SK-N-SH (cell line): ENCODE measurements around the gene SMU1. TPM values are rescaled to one million over a fixed set of nuclear protein-coding genes. Genes with fewer than 3 reads are reported as not detected.

Experiments used
- CTCF ChIA-PET: fragments of 300-600, 350-600 bp; formaldehyde crosslinking; extraction: SDS; loops from one replicate; lab custom pipeline; 2021; lab: Yijun Ruan, JAX
- POLR2A ChIA-PET: fragments of 350-600 bp; sonication (Branson Sonifier 250); formaldehyde crosslinking; extraction: SDS; loops from one replicate; lab custom pipeline; 2020; ENCODE audit warnings: antibody characterized with exemption, inconsistent platforms; lab: Yijun Ruan, JAX
- DNase-seq: peaks from one replicate; pipeline ENCODE4 v3.0.0; 2012
- H2AFZ ChIP-seq: fragments of 200-600 bp; sonication (generic); 2 replicates; pipeline ENCODE4 v1.8.1; 2016; ENCODE audit warnings: antibody characterized with exemption, mild to moderate bottlenecking, low read depth
- H3F3A ChIP-seq: fragments of 200-600 bp; sonication (generic); replicated peaks from 2 replicates; pipeline ENCODE3; 2016; ENCODE audit warnings: antibody characterized with exemption, mild to moderate bottlenecking; ENCODE audit not compliant: insufficient read depth
- H3K27ac ChIP-seq, 2 experiments: fragments of 200-500 bp in 1 of 2; fragments of 200-600 bp in 1 of 2; sonication (Bioruptor generic) in 1 of 2; sonication (generic), shearing (Covaris generic) in 1 of 2; 2 replicates each; pipeline versions ENCODE4 v1.5.1 to v1.6.1; 2014 to 2016; ENCODE audit warnings: low read depth in 2 of 2, inconsistent platforms in 1 of 2, low read length in 1 of 2, mild to moderate bottlenecking in 1 of 2, mixed read lengths in 1 of 2
- H3K27me3 ChIP-seq: fragments of 200-600 bp; sonication (generic), shearing (Covaris generic); 2 replicates; pipeline ENCODE4 v1.6.1; 2016; ENCODE audit warnings: mixed run types; ENCODE audit not compliant: insufficient read depth
- H3K36me3 ChIP-seq, 2 experiments: fragments of 200-500 bp in 1 of 2; fragments of 200-600 bp in 1 of 2; sonication (Bioruptor generic) in 1 of 2; sonication (generic) in 1 of 2; replicated peaks in 1 of 2; 2 replicates each; pipeline versions ENCODE3 to v1.5.1; 2014 to 2016; ENCODE audit warnings: low read length in 1 of 2, mild to moderate bottlenecking in 1 of 2; ENCODE audit not compliant: insufficient read depth in 2 of 2, control insufficient read depth in 1 of 2
- H3K4me1 ChIP-seq, 2 experiments: fragments of 200-500 bp in 1 of 2; fragments of 200-600 bp in 1 of 2; sonication (Bioruptor generic) in 1 of 2; sonication (generic), shearing (Covaris generic) in 1 of 2; 2 replicates each; pipeline versions ENCODE4 v1.5.1 to v1.6.1; 2014 to 2016; ENCODE audit warnings: low read depth in 1 of 2, low read length in 1 of 2, mixed run types in 1 of 2; ENCODE audit not compliant: insufficient read depth in 2 of 2, control insufficient read depth in 1 of 2
- H3K4me2 ChIP-seq: fragments of 200-600 bp; sonication (generic), shearing (Covaris generic); 2 replicates; pipeline ENCODE4 v1.6.1; 2017; ENCODE audit warnings: mixed run types
- H3K4me3 ChIP-seq, 2 experiments: fragments of 200-500 bp in 1 of 2; fragments of 200-600 bp in 1 of 2; sonication (Bioruptor generic) in 1 of 2; sonication (generic), shearing (Covaris generic) in 1 of 2; 2 replicates each; pipeline versions ENCODE4 v1.5.1 to v1.8.1; 2014 to 2016; ENCODE audit warnings: low read depth in 2 of 2, inconsistent platforms in 1 of 2, low read length in 1 of 2, mild to moderate bottlenecking in 1 of 2, mixed read lengths in 1 of 2, moderate library complexity in 1 of 2
- H3K79me2 ChIP-seq: fragments of 200-600 bp; sonication (generic); 2 replicates; pipeline ENCODE4 v1.8.1; 2017; ENCODE audit warnings: mild to moderate bottlenecking; ENCODE audit not compliant: insufficient read depth
- H3K9ac ChIP-seq: fragments of 200-600 bp; sonication (generic); 2 replicates; pipeline ENCODE4 v1.6.1; 2017; ENCODE audit warnings: mixed run types
- H3K9me2 ChIP-seq: fragments of 200-600 bp; sonication (generic); 2 replicates; pipeline ENCODE4 v1.6.1; 2017; ENCODE audit warnings: mixed run types
- H3K9me3 ChIP-seq: fragments of 200-600 bp; sonication (generic); 2 replicates; pipeline ENCODE4 v1.6.1; 2017; ENCODE audit warnings: mixed run types, mild to moderate bottlenecking, moderate library complexity
- H4K20me1 ChIP-seq: fragments of 200-600 bp; sonication (generic); 2 replicates; pipeline ENCODE4 v1.6.1; 2017; ENCODE audit warnings: mild to moderate bottlenecking, mixed run types; ENCODE audit not compliant: insufficient read depth
- CTCF ChIP-seq: fragments of 200-600 bp; sonication (generic); IDR thresholded peaks from 2 replicates; pipeline ENCODE4 v1.6.1; 2017; ENCODE audit warnings: antibody characterized with exemption, mild to moderate bottlenecking, moderate library complexity
- ELF1 ChIP-seq: IDR thresholded peaks from 2 replicates; pipeline ENCODE4 v1.4.0; 2012
- EP300 ChIP-seq, 2 experiments: IDR thresholded peaks; 2 replicates each; pipeline versions ENCODE4 v1.4.0 to v1.6.1; 2012; ENCODE audit warnings: borderline replicate concordance in 1 of 2, low read depth in 1 of 2, low read length in 1 of 2
- FOSL2 ChIP-seq: IDR thresholded peaks from 2 replicates; pipeline ENCODE4 v1.4.0; 2012; ENCODE audit warnings: low read depth, mild to moderate bottlenecking, moderate library complexity, borderline replicate concordance
- FOXM1 ChIP-seq: IDR thresholded peaks from 2 replicates; pipeline ENCODE4 v1.4.0; 2012; ENCODE audit warnings: low read depth, mild to moderate bottlenecking
- GABPA ChIP-seq: IDR thresholded peaks from 2 replicates; pipeline ENCODE4 v1.4.0; 2012; ENCODE audit warnings: low read depth, mild to moderate bottlenecking
- IRF3 ChIP-seq: fragments of 150-350 bp; IDR thresholded peaks from 2 replicates; pipeline ENCODE4 v1.6.1; 2016; ENCODE audit warnings: mild to moderate bottlenecking, low read depth, low read length
- JUND ChIP-seq: IDR thresholded peaks from 2 replicates; pipeline ENCODE4 v1.4.0; 2012
- MEF2A ChIP-seq: IDR thresholded peaks from 2 replicates; pipeline ENCODE4 v1.4.0; 2012; ENCODE audit warnings: low read depth, borderline replicate concordance
- MXI1 ChIP-seq: IDR thresholded peaks from 2 replicates; pipeline ENCODE4 v1.6.1; 2012; ENCODE audit warnings: mild to moderate bottlenecking, low read depth, low read length, improper control_type of control experiment
- NFIC ChIP-seq: IDR thresholded peaks from 2 replicates; pipeline ENCODE4 v1.4.0; 2012; ENCODE audit warnings: borderline replicate concordance
- NRF1 ChIP-seq: IDR thresholded peaks from 2 replicates; pipeline ENCODE4 v1.6.1; 2012; ENCODE audit warnings: low read depth, mild to moderate bottlenecking, low read length
- POLR2AphosphoS5 ChIP-seq: IDR thresholded peaks from 2 replicates; pipeline ENCODE4 v1.6.1; 2012; ENCODE audit warnings: low read depth, low read length
- RAD21 ChIP-seq: IDR thresholded peaks from 2 replicates; pipeline ENCODE4 v1.6.1; 2012; ENCODE audit warnings: mild to moderate bottlenecking, low read length
- RFX5 ChIP-seq: IDR thresholded peaks from 2 replicates; pipeline ENCODE4 v1.6.1; 2012; ENCODE audit warnings: mild to moderate bottlenecking, improper control_type of control experiment, low read length
- RXRA ChIP-seq: IDR thresholded peaks from 2 replicates; pipeline ENCODE4 v1.4.0; 2012; ENCODE audit warnings: low read depth, mild to moderate bottlenecking, borderline replicate concordance
- SIN3A ChIP-seq: IDR thresholded peaks from 2 replicates; pipeline ENCODE4 v1.6.1; 2012; ENCODE audit warnings: low read depth, mild to moderate bottlenecking, low read length, moderate library complexity, borderline replicate concordance
- SMC3 ChIP-seq: IDR thresholded peaks from 2 replicates; pipeline ENCODE4 v1.6.1; 2012; ENCODE audit warnings: low read depth, low read length, improper control_type of control experiment
- TAF1 ChIP-seq: IDR thresholded peaks from 2 replicates; pipeline ENCODE4 v1.6.1; 2012; ENCODE audit warnings: low read depth, mild to moderate bottlenecking, low read length, moderate library complexity, borderline replicate concordance
- TCF12 ChIP-seq: IDR thresholded peaks from 2 replicates; pipeline ENCODE4 v1.4.0; 2012
- TEAD4 ChIP-seq: IDR thresholded peaks from 2 replicates; pipeline ENCODE4 v1.4.0; 2012; ENCODE audit warnings: mild to moderate bottlenecking, borderline replicate concordance; ENCODE audit not compliant: insufficient read depth
- USF2 ChIP-seq: fragments of 150-350 bp; IDR thresholded peaks from 2 replicates; pipeline ENCODE4 v1.6.1; 2017; ENCODE audit warnings: antibody characterized with exemption, low read length, low read depth, borderline replicate concordance
- YY1 ChIP-seq: IDR thresholded peaks from 2 replicates; pipeline ENCODE4 v1.4.0; 2012; ENCODE audit warnings: low read depth, mild to moderate bottlenecking
- WGBS: methylation state at CpG from one replicate; pipeline ENCODE4 v1.1.6; 2017; ENCODE audit warnings: low lambda C conversion rate; 5-methylcytosine and 5-hydroxymethylcytosine counted together
- polyA plus RNA-seq, 3 experiments: library from polyadenylated mRNA; depleted of rRNA; stranded (reverse); fragments of >200 nt; gene quantifications; 2 replicates each; pipeline ENCODE4 v1.2.3, GENCODE V29; 2012
- TF ChIP-seq, protein P1 (sequence below): IDR thresholded peaks from 2 replicates; pipeline ENCODE4; 2012
- TF ChIP-seq, protein P2 (sequence below): IDR thresholded peaks from 2 replicates; pipeline ENCODE4 v1.4.0; 2012; ENCODE audit warnings: low read depth, borderline replicate concordance

Gene SMU1
- polyA plus RNA-seq, 1 of the 3 experiments (the other 2 are of a cell fraction), result 9.8 TPM

DNA sequence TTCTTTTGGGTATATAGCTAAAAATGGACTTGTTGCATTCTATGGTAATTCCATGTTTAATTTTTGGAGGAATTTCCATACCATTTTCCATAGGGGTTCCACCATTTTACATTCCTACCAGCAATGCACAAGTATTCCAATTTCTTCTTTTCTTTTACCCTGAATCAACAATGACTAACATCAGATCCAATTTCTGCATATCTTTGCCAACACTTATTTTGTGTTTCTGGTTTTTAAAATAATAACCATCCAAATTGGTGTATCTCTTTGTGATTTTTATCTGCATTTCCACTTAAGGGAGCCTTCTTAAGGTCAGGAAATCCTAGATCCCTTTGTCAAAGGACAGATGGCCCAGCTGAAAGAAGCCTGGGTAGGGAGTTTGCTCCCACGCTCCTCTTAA is 29.5 kb upstream of the SMU1 start:
- Histone ChIP-seq H3K9ac (no peak overlapping the region), H3K4me3 (no peak overlapping the region), H3K9me3 (no peaks in the 10 kb centered on the region), H3K27me3 (no peaks in the 10 kb centered on the region), H3K4me1 (peaks cover 17 to 25% of the 10 kb centered on the region in 2 experiments; a peak in 3 of 4 replicates), H3K36me3 (no peaks in the 10 kb centered on the region), H3K79me2 (no peaks in the 10 kb centered on the region), H3K9me2 (no peaks in the 10 kb centered on the region), H4K20me1 (no peaks in the 10 kb centered on the region), H3K4me2 (peak overlapping the region; percentile 21; the same call in 1 of the 2 replicates), H3F3A (peaks cover 16% of the 10 kb centered on the region), H2AFZ (no peak overlapping the region), H3K27ac (peak overlapping the region; percentile 75 to 84; a peak in 3 of 4 replicates)
- ChIA-PET CTCF (no interaction called here), POLR2A (no interaction called here)
- TF ChIP-seq FOSL2 (peak; percentile 26; the same call in 1 of the 2 replicates), CTCF (no peak), TCF12 (peak; percentile 74), RXRA (no peak), JUND (no peak), FOXM1 (no peak), ELF1 (no peak), NFIC (peak; percentile 59; the same call in 1 of the 2 replicates), EP300 (IDR thresholded peaks at IDR 0.05; ENCODE audit: borderline replicate concordance in 1 of 2, low read depth in 1 of 2, low read length in 1 of 2) (peak in 1 of 2 experiments; percentile 41; a peak in 1 of 4 replicates), RFX5 (no peak), POLR2AphosphoS5 (peak; percentile 47; the same call in 1 of the 2 replicates), YY1 (peak; percentile 62; the same call in 1 of the 2 replicates), NRF1 (no peak), GABPA (no peak), TAF1 (no peak), MEF2A (no peak), RAD21 (no peak), USF2 (no peak), SIN3A (no peak), MXI1 (no peak), SMC3 (no peak), IRF3 (no peak), TEAD4 (no peak)
- TF ChIP-seq, protein P1, sequence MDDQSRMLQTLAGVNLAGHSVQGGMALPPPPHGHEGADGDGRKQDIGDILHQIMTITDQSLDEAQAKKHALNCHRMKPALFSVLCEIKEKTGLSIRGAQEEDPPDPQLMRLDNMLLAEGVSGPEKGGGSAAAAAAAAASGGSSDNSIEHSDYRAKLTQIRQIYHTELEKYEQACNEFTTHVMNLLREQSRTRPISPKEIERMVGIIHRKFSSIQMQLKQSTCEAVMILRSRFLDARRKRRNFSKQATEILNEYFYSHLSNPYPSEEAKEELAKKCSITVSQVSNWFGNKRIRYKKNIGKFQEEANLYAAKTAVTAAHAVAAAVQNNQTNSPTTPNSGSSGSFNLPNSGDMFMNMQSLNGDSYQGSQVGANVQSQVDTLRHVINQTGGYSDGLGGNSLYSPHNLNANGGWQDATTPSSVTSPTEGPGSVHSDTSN, result peak; percentile 24; the same call in 1 of the 2 replicates
- TF ChIP-seq, protein P2, sequence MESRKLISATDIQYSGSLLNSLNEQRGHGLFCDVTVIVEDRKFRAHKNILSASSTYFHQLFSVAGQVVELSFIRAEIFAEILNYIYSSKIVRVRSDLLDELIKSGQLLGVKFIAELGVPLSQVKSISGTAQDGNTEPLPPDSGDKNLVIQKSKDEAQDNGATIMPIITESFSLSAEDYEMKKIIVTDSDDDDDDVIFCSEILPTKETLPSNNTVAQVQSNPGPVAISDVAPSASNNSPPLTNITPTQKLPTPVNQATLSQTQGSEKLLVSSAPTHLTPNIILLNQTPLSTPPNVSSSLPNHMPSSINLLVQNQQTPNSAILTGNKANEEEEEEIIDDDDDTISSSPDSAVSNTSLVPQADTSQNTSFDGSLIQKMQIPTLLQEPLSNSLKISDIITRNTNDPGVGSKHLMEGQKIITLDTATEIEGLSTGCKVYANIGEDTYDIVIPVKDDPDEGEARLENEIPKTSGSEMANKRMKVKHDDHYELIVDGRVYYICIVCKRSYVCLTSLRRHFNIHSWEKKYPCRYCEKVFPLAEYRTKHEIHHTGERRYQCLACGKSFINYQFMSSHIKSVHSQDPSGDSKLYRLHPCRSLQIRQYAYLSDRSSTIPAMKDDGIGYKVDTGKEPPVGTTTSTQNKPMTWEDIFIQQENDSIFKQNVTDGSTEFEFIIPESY, result no peak
- DNase-seq, result no peak
- WGBS, result 95% methylated on average over 1 of the region's 1 CpG
